SKM-1 (cell line): ENCODE measurements around the gene CENPP.

ENCODE experiments used
- DNase-seq: peaks from one replicate; lab custom pipeline; 2025; ENCODE audit not compliant: unreplicated experiment; lab: John Stamatoyannopoulos, UW

CENPP gene

DNA sequence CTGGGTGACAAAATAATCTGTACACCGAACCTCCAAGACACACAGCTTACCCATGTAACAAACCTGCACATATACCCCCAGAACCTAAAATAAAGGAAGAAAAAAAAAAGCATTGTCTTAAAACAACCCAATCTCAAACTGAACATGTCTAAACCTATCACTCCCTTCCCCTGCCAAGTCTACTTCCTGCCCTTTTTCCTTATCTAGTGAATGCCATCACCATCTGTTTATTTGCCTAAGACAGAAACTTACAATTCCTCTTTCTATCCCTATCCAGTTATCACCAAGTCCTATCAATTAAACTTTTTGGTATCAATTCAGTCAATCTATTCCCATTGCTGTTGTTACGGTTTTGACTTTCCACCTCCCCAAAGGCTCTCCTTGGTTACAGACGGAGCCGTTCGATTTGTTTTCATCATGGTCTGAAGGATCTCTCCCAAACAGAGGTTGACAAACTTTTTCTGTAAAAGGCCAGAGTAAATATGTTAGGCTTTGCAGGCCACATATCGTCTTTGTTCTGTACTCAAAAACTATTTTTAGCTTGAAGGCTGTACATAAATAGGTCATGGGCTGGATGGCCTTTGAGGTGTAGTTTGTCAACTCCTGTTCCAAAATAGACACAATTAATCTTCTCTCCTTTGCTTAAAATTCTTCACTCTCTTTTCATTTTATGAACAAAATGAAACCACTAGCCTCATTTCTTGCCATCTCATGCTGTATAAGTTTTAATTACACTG, 12.7 kb upstream of the CENPP start:
- DNase-seq, result no peak

DNA sequence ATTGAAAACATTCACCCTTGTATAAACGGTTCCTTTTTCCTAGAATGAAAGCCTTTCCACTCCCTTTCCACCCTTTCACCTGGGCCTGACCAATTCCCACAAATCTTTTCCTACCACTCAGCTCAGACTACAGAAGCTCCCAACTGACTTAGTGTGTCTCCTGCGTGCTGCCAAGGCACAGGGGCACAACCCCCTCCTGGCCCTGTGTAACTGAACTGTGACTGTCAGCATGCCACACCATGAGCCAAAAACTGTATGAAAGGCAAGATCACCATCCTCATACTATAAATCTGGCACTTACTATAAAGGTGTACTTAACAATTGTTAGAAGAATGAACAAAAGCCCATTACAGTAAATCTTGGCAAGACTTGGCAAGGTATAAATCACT, 12.1 kb upstream of the CENPP start:
- DNase-seq, result no peak

DNA sequence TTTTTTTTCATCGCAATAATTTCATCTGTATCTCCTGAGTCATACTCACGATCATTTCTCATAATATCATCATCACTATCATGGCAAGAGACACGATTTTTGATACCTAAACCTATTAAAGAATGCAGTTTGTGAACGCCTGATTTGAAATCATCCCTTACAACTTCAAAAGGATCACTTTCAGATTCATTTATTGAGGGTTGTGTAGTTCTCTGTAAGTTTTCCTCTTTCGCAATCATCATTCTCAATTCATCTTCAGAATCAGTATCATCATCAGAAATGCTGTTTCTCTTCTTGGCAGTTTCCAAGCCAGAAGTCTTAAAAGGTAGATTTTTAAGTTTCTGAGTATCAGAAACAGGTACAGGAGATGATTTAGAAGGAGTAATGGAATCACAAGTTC, 10.3 kb upstream of the CENPP start:
- DNase-seq, result no peak

DNA sequence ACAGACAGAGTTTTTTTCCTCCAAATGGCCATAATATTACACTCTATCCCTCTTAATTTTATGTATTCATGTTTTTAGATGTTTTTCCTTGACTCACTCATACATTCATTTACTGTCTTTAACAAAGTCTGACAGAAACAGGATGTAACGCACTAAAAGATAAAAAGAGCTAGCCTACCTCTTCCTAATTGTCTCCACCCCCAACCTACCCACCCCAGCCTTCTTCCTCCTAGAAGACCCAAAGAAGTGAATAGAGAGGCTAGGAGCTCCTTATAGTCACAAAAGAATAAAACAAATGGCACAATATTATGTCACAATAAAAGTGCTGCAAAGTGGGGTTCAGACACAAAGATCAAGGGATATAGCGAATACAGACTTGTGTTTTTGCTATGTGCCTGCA, 1.3 kb upstream of the CENPP start:
- no peak for DNase-seq

DNA sequence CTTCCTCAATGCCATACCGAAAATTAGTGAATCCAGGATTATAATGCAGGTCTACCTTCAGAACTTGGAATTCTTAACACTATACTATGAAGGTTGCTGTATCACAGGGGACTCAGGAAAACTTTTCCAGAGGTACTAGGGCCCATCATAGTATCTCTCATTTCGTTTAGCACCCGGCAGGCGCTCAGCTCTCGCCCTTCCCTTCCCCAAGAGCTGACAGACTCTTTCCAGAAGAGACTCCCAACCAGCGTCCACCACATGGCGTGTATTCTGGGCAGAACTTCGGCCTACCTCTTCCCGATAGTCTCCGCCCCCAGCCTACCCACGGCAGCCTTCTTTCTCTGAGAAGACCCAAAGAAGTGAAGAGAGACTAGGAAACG, 874 bp upstream of the CENPP start:
- no peak for DNase-seq

DNA sequence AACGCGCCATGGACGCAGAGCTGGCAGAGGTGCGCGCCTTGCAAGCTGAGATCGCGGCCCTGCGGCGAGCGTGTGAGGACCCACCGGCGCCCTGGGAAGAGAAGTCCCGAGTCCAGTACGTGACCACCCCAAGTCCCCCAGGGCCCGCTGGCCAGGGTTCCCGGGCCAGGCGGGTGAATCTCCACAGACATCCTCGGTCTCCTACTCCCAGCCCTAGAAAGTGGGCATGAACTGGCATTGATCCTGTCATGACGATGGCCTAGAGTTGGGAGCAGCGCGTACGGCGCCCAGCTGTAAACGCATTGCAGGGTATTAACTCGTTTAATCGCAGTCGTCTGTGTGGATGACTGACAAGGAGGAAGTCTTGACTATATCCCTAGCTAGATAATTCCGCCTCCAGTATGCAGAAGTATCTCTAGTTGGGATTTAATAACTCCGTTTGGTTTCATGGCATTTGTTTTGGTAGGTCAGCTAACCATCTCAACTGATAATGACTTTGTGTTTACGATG, 293 bp downstream of the CENPP start:
- DNase-seq, result no peak

DNA sequence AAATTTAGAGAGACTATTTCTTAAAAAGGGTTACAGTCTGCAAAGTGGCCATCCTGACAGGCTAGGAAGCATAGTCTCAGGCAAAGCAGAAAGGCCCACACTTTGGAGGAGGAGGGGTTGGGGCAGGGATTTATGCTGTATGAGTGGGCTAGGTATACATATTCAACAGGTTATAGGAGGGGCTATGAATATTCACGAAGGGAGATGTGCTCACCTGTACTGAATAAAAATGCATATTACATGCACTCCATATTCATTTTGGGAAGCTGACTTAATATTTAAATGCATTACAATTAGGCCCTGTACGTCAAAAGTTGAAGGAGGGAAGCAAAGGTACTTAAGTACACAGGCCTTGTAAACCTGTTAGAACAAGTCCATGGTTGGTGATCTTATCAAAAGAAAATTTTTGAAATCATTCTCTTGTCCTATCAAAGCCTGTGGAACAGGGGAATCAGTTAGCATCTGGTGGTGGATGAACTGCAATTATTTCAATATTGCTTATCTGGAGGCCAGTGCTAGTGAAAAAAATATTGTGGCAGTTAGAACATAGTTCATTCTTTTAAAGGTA, 1.6 kb downstream of the CENPP start:
- no peak for DNase-seq

DNA sequence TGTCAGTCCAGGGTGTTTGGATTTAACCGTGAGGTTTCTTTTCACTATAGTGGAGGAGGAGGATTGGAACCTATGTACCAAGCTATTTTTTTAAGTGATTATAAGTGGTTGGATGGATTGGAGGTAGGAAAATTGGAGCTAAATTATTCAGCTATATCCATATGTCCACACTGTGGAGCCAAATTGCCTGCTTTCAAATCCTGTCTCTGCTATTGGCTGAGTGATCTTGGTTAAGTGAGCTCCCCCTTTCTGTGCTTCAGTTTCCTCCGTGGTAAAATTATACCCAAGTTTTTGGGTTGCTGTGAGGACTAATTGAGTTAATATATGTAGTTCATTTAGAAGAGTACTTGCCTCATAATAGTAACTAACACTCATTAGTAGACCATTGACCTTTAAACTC, 2.5 kb downstream of the CENPP start:
- no peak for DNase-seq

DNA sequence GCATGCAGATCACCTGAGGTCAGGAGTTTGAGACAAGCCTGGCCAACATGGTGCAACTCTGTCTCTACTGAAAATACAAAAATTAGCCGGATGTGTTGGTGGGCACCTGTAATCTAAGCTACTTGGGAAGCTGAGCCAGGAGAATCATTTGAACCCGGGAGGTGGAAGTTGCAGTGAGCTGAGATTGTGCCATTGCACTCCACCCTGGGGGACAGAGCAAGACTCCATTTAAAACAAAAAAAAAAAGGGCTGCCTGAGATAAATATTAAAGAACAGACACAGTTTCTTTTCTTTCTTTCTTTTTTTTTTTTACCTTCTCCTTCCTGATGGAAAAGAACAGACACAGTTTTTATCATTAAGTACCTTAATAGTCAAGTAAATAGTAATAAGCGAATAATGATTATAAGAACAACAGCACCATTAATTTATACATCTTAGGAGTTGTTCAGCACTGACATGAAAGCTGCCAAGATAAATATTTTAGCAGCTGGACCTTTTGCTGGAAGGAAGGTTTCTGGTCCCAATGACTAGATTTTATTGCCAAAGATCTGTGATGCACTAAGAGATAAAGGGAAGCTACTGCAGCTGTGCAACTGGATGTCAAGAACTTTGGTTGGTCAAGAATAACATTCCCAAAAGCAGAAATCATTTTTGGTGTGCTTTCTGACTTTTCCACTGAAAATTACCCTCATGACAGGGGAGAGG, 7.0 kb downstream of the CENPP start:
- no peak for DNase-seq

DNA sequence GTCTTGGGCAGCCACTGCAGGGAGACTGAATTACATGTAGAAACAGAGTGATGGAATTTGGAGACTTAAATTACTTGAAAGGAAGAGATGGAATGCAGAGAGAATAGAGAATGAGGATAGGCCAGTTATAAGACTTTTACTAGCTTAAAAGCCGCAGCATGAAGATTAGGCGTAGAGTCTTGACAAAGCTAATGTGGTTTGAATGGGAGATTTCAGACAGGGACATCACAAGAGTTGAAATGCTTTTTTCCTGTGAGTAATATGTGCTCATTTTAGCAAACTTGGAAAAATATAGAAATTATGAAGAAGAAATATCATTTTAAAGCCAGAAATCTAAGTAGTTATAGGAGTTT, 7.5 kb downstream of the CENPP start:
- DNase-seq, result no peak

DNA sequence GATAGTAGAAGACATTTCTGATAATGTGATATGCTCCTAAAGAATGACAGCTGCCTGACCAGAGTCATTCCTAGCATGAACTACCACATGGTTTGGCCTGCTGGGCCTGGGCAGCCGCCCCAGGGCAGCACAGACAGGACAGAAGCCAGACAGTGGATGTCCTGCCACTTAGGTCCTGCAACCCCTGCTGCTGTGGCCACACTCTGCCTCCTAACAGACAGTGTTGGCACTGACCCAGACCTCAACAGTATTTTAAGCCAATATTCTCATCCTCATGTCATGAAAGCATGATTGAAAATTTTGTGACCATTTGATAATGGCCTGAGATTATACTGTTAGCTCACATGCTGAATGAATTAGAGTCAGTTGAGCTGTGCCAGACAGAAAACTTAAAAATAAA, 15.8 kb downstream of the CENPP start:
- DNase-seq, result no peak

DNA sequence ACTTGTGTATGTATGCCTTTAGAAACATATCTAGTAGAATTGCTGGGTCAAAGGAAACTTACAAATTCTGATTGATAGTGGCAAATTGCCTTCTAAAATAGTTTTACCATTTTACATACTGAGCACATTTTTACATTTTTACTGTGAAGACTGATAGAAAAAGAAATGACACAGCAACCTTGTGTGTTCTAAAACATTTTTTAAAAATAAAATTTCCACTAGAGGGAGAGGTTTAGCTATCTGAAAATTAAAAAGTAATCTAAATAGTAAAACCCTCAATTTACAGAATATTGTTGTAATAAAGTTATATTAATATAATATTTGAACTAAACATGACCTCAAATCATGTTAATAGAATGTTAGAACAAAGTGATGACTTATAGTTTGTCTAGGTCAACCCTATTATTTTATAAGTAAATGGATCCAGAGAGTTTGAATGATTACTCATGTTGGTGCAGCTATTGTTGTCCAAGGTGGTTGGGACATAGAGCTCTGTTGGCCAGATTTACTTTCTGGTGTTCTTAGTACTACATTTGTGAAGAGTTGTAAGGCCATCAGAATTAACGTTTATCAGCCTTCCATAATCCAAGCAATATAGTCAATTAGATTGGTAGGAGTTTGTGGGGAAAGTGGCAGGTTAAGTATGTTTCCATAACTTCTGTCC, 17.2 kb downstream of the CENPP start:
- DNase-seq, result no peak

DNA sequence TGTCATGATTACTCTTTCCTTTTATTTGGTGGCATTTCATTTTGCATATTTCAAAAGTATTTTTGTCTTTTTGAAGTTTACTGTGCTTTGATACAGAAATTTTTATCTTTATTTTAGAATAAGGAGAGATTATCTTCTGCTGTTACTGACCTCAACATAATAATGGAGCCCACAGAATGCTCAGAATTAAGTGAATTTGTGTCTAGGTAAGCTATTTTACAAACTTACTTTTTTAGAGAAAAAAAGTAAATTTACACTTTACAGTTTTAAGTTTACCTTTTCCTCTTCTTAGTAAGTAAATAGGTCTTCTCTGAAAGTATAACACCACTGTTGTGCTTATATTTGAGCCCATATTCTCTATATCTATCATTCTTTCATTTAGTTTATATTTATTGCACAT, 19.8 kb downstream of the CENPP start:
- DNase-seq, result no peak

DNA sequence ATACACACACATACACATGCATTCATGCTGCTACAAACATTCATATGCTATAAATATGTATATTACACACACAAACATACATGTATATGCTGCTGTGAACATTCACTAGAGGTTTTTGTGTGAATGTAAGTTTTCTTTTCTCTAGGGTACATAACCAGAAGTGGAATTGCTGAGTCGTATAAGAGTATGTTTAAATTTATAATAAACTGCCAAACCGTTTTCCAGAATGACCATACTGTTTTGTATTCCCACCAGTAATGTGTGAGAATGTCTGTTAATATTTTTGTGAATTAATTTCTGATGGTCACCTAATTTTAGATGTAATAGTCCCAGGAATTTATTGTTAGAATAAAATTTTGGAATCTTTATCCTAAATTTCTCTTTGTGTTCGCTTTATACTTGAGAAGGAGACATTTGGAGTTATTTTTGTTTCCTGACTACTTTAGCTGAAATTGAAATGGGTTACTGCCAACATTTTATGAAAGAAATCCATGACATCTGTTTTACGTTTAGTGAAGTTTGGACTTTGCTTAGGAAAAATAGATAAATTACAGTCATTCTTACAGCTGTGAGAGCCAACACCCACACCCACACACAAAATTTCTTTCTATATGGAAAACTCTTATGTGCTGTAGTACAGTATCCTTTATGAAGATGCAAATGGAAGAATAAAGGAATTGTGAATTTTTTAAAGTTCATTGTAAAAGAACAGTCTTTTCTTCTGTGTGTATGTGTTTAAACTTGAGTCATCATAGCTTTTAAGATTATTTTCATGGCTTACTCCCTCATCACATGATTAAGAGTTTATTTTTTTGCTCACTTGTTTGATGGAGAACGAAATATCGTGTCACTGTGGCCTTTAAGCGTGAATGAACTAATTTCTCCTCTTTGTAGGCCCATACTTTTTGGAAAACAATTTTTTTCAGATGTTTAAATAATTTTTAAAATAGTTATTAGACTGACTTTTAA, 24.3 kb downstream of the CENPP start:
- DNase-seq, result no peak

DNA sequence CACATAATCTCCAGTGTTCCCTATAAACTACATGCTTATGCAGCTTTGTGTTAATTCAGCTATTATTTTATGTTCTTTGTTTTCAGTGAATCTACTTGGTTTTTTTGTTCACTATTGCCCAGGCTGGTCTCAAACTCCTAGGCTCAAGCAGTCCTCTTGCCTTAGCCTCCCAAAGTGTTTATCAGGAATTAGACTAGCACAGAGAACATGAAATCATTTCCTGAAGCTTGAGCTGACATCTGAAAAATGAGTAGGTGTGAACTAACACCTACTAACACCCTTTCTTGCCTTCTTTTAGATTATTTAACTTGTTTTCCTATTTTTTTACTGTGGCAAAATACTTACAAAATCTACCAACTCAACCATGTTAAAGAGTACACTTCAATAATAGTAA, 25.0 kb downstream of the CENPP start:
- no peak for DNase-seq

DNA sequence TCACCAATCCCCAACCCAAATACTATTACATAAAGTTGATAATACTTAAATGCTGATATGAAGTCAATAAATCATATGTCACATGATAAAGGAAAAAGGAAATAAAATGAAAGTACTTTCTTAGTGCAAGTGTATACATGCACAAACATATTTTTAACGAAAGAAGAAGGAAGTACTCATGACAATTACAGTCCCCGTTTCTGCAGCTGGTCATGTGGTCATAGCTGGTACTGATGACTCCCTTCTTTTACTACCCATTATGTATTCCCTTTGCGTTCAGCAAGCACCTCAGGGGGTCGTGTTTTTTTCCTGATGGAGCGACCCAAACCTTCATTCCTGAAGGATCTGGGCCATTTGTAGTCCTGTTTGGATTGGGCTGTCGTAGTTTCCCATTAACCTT, 27.3 kb downstream of the CENPP start:
- DNase-seq, result no peak

DNA sequence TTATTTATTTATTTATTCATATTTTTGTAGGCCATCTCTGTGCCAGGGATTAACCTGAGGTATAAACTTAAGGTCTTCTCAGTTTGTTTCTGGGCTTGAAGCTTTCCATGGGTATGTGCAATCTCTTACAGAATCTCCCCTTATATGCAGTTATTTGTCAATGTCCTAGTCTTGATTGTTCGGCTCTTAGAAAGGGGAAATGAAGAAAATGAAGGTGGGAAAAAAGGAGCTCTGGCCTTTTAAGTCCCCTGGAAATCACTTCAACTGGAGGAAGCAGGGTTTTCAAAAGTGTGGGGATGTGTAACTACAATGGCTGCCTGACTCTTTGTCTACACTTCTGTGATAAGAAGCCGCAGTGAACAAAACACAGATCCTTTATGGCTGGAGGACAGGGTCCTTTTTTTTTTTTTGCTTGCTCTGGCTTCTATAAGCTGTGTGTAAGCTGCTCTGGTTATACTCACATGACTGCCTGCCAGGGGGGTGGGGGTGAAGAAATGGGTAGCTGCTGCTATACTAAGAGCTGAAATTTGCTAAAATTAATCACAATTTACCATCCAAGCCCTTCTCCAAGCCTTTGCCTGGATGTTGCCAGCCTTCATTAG, 33.7 kb downstream of the CENPP start:
- no peak for DNase-seq

DNA sequence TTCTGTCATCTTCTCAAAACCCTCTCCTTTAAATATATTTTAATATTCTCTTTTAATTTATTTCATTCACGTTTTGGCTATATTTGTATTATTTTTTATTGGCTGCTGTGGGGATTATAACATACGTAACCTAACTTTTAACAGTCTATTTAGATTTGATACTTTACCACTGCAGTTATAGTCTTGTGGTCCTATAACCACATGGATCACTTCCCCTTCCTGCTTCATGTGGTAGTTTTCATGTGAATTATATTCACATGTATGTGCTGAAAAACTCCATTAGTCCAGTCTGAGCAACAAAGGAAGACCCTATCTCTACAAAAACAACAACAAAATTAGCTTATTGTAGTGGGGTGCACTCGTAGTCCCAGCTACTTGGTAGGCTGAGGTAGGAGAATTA, 34.3 kb downstream of the CENPP start:
- DNase-seq, result no peak

DNA sequence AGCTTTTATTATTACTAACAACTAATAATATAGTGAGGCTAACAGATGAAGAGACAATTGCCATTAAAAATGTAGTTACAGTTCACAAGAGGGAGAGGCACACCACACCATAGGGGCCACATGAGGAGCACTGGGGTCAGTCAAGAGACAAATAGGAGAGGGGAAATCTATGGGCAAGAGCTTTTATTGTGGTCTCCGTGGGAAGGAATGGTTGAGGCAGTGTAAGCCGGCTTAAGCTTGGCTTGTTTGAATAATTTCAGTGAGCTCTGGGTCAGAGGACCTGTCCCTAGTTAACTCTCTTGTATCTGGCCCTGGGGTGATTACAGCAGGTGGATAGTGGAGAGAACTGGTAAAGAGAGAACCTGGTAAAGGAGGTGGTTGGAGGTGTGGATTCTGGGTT, 43.3 kb downstream of the CENPP start:
- no peak for DNase-seq

DNA sequence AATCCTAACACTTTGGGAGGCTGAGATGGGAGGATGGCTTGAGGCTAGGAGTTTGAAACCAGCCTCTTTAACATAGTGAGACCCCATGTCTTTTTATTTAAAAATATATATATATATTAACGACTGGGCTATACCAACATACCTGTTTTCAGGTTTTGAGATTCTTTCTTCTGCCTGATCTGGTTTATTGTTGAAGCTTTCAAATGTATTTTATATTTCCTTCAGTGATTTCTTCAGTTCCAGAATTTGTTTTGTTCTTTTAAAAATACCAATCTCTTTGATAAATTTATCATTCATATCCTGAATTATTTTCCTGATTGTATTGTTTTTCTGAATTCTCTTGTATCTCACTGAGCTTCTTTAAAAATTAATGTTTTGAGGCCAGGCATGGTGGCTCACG, 47.4 kb downstream of the CENPP start:
- no peak for DNase-seq
